Spleen (tissue), 11 donors: ENCODE data around the gene ZNF486. TPM values are rescaled to one million over a fixed set of nuclear protein-coding genes. Genes with fewer than 3 reads are reported as not detected.
"Not testable (repeated sequence)": the region's sequence is repeated elsewhere in the genome, so short reads cannot be mapped to it uniquely, and the experiment has no call there.

Experiments used
- DNase-seq: peaks from one replicate; pipeline ENCODE4 v3.0.0-alpha.2; 2020
- H3K27ac ChIP-seq, 8 donors: fragments of 200-600 bp; sonication (generic) in 7 of 8; 1 replicate in 4 of 8; 2 replicates in 4 of 8; pipeline versions ENCODE4 v1.5.0 to v1.8.0; 2016 to 2021; ENCODE audit warnings: inconsistent platforms in 4 of 8, mild to moderate bottlenecking in 4 of 8, moderate library complexity in 1 of 8
- H3K27me3 ChIP-seq, 7 donors: fragments of 200-600 bp; sonication (generic) in 6 of 7; replicated peaks in 1 of 7; 1 replicate in 4 of 7; 2 replicates in 3 of 7; pipeline versions ENCODE4 v1.5.0 to v1.8.0; 2016 to 2021; ENCODE audit warnings: inconsistent platforms in 3 of 7, mild to moderate bottlenecking in 1 of 7
- H3K36me3 ChIP-seq, 6 donors: fragments of 200-600 bp; sonication (generic) in 5 of 6; 1 replicate in 4 of 6; 2 replicates in 2 of 6; pipeline versions ENCODE4 v1.5.0 to v1.8.0; 2016 to 2021; ENCODE audit warnings: inconsistent platforms in 2 of 6
- H3K4me1 ChIP-seq, 6 donors: fragments of 200-600 bp; sonication (generic) in 5 of 6; 1 replicate in 3 of 6; 2 replicates in 3 of 6; pipeline versions ENCODE4 v1.5.0 to v1.8.0; 2016 to 2021; ENCODE audit warnings: inconsistent platforms in 3 of 6
- H3K4me3 ChIP-seq, 8 donors: fragments of 200-600 bp; sonication (generic) in 7 of 8; 1 replicate in 4 of 8; 2 replicates in 4 of 8; pipeline versions ENCODE4 v1.5.0 to v1.8.0; 2016 to 2021; ENCODE audit warnings: inconsistent platforms in 4 of 8, mild to moderate bottlenecking in 4 of 8, moderate library complexity in 2 of 8
- H3K9me3 ChIP-seq, 8 donors: fragments of 200-600 bp; sonication (generic) in 7 of 8; 1 replicate in 4 of 8; 2 replicates in 4 of 8; pipeline versions ENCODE4 v1.5.0 to v1.8.0; 2016 to 2021; ENCODE audit warnings: inconsistent platforms in 4 of 8
- POLR2A ChIP-seq, 3 donors: fragments of 450-650 bp; IDR thresholded peaks; one replicate each; pipeline ENCODE4 v1.5.1; 2017; ENCODE audit warnings: antibody characterized with exemption in 3 of 3, mild to moderate bottlenecking in 1 of 3
- POLR2AphosphoS5 ChIP-seq, 3 donors: sonication (generic); formaldehyde crosslinking; IDR thresholded peaks; one replicate each; pipeline ENCODE4 v1.5.1; 2017; ENCODE audit warnings: antibody characterized with exemption in 3 of 3
- WGBS, 5 donors: extraction: QIAGEN DNeasy Blood & Tissue Kit in 3 of 5; methylation state at CpG; one replicate each; pipeline versions ENCODE4 v1.1.5 to v1.1.7; 2013 to 2018; 5-methylcytosine and 5-hydroxymethylcytosine counted together
- intact Hi-C: fragments of 100-400 bp; cut with DNase I; formaldehyde crosslinking; loops from one replicate; pipeline ENCODE4 v1.15.0; 2023; ENCODE audit warnings: low total_unique reads
- polyA plus RNA-seq, 3 donors: library from polyadenylated mRNA; stranded (reverse); fragments of 200-250 nt; gene quantifications; one replicate each; pipeline ENCODE4 v1.2.1, GENCODE V29; 2013
- total RNA-seq, 7 donors: library from RNA; depleted of rRNA in 3 of 7; stranded (reverse); fragments of >200 nt in 3 of 7; fragmentation: NEBNext Ultra II Directional in 4 of 7; extraction: Animal tissue kit (Norgen Biotek cat#: 25700) in 4 of 7; gene quantifications; one replicate each; pipeline versions ENCODE4 v1.1.0 to v1.2.1, GENCODE V29; 2016 to 2021
- TF ChIP-seq, protein P1 (sequence below), 11 experiments: fragments of 200-600 bp in 7 of 11; fragments of 450-650 bp in 4 of 11; sonication (generic) in 4 of 11; IDR thresholded peaks in 8 of 11; conservative IDR thresholded peaks in 3 of 11; 1 replicate in 7 of 11; 2 replicates in 4 of 11; pipeline versions ENCODE4 v1.4.0 to v1.8.0; 2016 to 2021; ENCODE audit warnings: antibody characterized with exemption in 11 of 11, inconsistent platforms in 4 of 11, mild to moderate bottlenecking in 1 of 11
- donor health status: healthy with polysubstance abuse.
- donor health status: DM: no; HTN: no; CAD: no; lungs with moderate emphysema.
- donor health status: DM: no; HTN: no; CAD: no.
- donor health status: Bipolar disorder and iron deficiency.
- donor health status: healthy.
- donor health status: DM: no; HTN: no; CAD: no.
- donor health status: DM: yes; HTN: yes; CAD: no.

ZNF486 gene
- total and polyA plus RNA-seq, 10 donors: 2.6 to 18.7 (median 8.5) TPM

- intact Hi-C loops: no loop called here
- Histone ChIP-seq H3K36me3 (no peaks in the 10 kb centered on the region), H3K4me3 (no peak overlapping the region), H3K27ac (no peak overlapping the region), H3K27me3 (no peaks in the 10 kb centered on the region), H3K4me1 (no peaks in the 10 kb centered on the region), H3K9me3 (peaks cover 0 to 25% (median 8%) of the 10 kb centered on the region in 8 donors)
- no peak for DNase-seq
- 81 to 89% (median 86%) methylated on average over 11 to 12 of the region's 12 CpGs for WGBS, 5 donors
- TF ChIP-seq, protein P1, sequence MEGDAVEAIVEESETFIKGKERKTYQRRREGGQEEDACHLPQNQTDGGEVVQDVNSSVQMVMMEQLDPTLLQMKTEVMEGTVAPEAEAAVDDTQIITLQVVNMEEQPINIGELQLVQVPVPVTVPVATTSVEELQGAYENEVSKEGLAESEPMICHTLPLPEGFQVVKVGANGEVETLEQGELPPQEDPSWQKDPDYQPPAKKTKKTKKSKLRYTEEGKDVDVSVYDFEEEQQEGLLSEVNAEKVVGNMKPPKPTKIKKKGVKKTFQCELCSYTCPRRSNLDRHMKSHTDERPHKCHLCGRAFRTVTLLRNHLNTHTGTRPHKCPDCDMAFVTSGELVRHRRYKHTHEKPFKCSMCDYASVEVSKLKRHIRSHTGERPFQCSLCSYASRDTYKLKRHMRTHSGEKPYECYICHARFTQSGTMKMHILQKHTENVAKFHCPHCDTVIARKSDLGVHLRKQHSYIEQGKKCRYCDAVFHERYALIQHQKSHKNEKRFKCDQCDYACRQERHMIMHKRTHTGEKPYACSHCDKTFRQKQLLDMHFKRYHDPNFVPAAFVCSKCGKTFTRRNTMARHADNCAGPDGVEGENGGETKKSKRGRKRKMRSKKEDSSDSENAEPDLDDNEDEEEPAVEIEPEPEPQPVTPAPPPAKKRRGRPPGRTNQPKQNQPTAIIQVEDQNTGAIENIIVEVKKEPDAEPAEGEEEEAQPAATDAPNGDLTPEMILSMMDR (IDR thresholded peaks at IDR 0.05 in 8 of 11, conservative IDR thresholded peaks at IDR 0.05 in 3 of 11): no peak
- TF ChIP-seq POLR2A (IDR thresholded peaks at IDR 0.05) (no peak), POLR2AphosphoS5 (IDR thresholded peaks at IDR 0.05) (no peak)
These were observed 15.3 kb upstream of the ZNF486 start for GRCh38 chr19:20151617-20152145.

DNA sequence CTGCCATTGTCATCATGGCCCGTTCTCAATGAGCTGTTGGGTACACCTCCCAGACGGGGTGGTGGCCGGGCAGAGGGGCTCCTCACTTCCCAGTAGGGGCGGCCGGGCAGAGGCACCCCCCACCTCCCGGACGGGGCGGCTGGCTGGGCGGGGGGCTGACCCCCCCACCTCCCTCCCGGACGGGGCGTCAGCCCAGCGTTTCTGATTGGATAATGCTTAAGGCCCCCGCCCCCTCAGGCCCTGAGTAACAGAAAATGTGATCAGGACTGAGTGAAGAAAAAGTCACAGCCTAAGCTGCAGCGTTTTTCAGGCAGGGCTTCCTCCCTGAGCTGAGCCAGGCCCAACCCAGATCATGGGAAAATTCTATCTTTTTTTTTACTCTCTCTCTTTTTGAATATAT lies 14.5 kb upstream of the ZNF486 start:
- H3K9me3 ChIP-seq: peaks cover 0 to 22% (median 5%) of the 10 kb centered on the region in 8 donors
- H3K27me3 ChIP-seq, H3K4me1 ChIP-seq, H3K4me3 ChIP-seq, H3K36me3 ChIP-seq, DNase-seq, intact Hi-C loops, H3K27ac ChIP-seq: not testable (repeated sequence)
- WGBS, 5 donors: 70 to 79% (median 76%) methylated on average over 10 to 15 of the region's 15 CpGs

GRCh38 chr19:20153281-20153680 lies 13.7 kb upstream of the ZNF486 start:
- TF ChIP-seq POLR2A (IDR thresholded peaks at IDR 0.05): no peak
- TF ChIP-seq, protein P1 (IDR thresholded peaks at IDR 0.05 in 8 of 11, conservative IDR thresholded peaks at IDR 0.05 in 3 of 11): no peak
- TF ChIP-seq POLR2AphosphoS5 (IDR thresholded peaks at IDR 0.05): no peak
- H3K4me3 ChIP-seq: no peak overlapping the region
- H3K36me3 ChIP-seq: no peaks in the 10 kb centered on the region
- H3K4me1 ChIP-seq: no peaks in the 10 kb centered on the region
- no peak overlapping the region for H3K27ac ChIP-seq
- intact Hi-C loops: no loop called here
- DNase-seq: no peak
- no peaks in the 10 kb centered on the region for H3K27me3 ChIP-seq
- H3K9me3 ChIP-seq: peaks cover 0 to 22% (median 4%) of the 10 kb centered on the region in 8 donors
- WGBS, 5 donors: 84 to 95% (median 93%) methylated on average over 4 of the region's 4 CpGs

DNA sequence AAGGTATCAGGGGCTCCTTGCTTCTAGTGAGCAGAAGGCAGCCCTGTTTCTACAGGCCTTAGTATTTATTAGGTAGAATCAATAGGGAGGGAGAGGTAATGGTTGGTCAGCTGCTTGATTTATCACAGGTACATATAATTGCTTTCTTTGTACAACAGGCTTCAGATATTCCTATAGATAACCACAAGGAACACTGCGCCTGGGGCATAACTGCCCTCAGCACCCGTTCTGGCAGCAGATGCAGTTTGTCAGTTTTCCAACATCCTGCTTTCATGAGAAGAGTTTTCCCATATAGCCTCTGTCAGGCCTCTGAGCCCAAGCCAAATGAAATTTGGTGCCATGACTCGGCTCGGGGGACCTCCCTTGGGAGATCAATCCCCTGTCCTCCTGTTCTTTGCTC lies 12.4 kb upstream of the ZNF486 start:
- Histone ChIP-seq H3K27me3 (no peaks in the 10 kb centered on the region), H3K36me3 (no peaks in the 10 kb centered on the region), H3K27ac (no peak overlapping the region), H3K9me3 (peaks cover 0 to 22% (median 4%) of the 10 kb centered on the region in 8 donors), H3K4me1 (no peaks in the 10 kb centered on the region), H3K4me3 (no peak overlapping the region)
- TF ChIP-seq POLR2AphosphoS5 (IDR thresholded peaks at IDR 0.05) (no peak), POLR2A (IDR thresholded peaks at IDR 0.05) (no peak)
- TF ChIP-seq, protein P1 (IDR thresholded peaks at IDR 0.05 in 8 of 11, conservative IDR thresholded peaks at IDR 0.05 in 3 of 11): no peak
- no peak for DNase-seq
- 81 to 92% (median 88%) methylated on average over 4 of the region's 4 CpGs for WGBS, 5 donors
- intact Hi-C loops: no loop called here
